Glomerular endothelial cell (primary cell): ENCODE data around the gene FGD3. TPM values are rescaled to one million over a fixed set of nuclear protein-coding genes. Genes with fewer than 3 reads are reported as not detected.

Source experiments
- DNase-seq: peaks from one replicate; pipeline ENCODE4 v3.0.0-alpha.2; 2011; ENCODE audit warnings: low read depth, low spot score; ENCODE audit errors: extremely low read depth
- total RNA-seq: library from RNA; depleted of rRNA; stranded (reverse); fragments of >200 nt; gene quantifications from 2 replicates; pipeline ENCODE4 v1.2.3, GENCODE V29; 2015

The FGD3 gene
- total RNA-seq, 1 donor from 2014 or later = not detected

DNA sequence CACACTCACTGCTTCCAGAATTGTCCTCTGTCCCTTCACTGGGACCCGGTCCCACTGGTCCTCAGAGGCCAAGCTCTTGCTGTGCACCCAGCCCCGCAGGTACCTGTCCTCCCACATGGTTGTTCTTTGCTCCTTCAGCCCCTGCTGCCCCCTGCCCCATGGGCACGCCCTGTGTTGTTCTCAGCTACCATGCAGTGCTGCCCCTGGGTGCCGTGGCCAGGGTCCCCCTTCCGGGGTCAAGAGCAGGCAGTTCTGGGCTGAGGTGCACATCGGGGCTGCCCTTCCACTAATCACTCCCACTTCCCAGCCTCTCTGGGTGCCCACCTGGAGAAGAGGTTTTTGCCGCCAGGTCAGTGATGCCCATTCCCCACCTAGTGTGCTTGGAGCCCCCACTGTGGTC is 79.3 kb downstream of the FGD3 start:
- DNase-seq = no peak

GRCh38 chr9:93027750-93028149 is 80.4 kb downstream of the FGD3 start:
- no peak for DNase-seq

DNA sequence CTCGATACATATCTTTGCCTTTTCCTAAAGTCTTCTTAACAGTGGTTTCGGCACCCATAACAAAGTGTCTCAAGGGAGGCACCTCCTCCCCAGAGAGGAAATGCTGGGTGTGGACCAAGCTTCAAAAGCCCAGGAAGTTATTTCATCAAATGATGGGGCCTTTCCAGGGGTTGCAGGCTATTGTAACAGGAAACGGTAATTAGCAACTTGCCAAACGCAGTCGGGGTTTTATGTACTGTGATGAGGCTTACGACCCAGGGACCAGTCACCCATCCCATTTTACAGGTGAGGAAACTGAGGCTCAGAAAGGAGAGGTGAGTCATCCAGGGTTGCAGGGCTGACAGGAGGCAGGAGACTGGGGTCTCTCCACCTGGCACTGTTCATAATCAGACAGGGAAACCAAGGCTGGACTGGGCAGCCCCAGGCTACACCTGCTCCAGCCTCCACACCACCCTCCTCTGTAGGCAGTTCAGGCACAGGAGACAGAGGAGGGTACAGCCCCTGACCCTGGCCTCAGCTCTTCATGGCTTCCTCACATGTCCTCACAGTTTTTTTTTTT is 81.2 kb downstream of the FGD3 start:
- no peak for DNase-seq

DNA sequence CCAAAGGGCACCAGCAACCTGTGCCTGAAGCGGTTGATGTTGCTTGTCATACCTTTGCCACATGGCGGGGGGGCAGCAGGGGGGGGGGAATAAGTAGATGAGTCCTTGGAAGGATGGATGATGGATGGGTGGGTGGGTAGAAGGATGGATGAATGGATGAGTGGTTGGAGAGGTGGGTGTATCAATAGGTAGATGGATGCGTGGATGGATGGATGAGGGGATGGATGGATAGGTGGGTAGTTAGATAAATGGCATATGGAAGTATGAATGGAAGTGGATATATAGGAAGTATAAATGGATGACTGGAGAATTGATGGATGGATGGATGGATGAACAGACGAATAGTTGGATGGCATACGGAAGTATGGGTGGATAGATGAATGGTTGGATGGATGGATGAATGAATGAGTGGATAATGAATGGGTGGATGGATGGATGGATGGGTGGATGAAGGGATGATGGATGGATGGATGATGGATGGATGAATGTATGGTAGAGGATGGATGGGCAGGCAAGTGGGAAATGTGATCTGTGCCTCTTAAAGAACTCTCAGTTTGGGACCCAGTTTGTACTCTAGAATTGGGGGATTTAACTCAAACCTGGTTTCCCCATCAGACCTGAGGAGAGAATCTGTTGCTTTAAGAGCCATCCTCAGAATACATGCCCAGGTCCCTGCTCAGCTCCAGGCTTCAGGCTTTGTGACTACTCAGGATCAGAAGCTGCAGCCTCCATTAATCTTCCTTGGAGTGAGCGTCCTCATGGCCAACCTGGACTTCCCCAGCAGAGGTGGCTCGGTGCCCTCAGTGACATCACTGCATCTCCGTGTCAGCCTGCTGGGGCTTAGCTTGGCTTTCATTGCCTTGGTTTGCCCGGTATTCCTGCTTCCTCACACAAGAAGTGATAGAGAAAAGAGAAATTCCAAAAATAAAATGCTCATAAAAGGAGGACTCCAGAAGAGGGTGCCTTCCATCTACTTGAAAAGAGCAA is 83.6 kb downstream of the FGD3 start:
- DNase-seq = no peak

GRCh38 chr9:93031629-93032430 is 84.5 kb downstream of the FGD3 start:
- DNase-seq = no peak

DNA sequence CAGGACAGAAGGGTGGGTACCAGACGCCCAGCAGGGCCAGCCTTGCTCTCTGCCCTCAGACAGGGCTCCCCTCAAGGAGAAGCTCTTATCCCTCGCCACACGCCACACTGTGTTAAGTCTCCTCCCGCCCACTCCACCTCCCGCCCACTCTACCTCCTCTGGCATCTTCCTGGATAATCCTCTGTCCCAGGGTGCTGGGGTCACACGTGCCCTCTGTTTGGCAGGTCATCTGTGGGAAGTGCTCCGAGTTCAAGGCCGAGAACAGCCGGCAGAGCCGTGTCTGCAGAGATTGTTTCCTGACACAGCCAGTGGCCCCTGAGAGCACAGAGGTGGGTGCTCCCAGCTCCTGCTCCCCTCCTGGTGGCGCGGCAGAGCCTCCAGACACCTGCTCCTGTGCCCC is 85.2 kb downstream of the FGD3 start:
- no peak for DNase-seq

DNA sequence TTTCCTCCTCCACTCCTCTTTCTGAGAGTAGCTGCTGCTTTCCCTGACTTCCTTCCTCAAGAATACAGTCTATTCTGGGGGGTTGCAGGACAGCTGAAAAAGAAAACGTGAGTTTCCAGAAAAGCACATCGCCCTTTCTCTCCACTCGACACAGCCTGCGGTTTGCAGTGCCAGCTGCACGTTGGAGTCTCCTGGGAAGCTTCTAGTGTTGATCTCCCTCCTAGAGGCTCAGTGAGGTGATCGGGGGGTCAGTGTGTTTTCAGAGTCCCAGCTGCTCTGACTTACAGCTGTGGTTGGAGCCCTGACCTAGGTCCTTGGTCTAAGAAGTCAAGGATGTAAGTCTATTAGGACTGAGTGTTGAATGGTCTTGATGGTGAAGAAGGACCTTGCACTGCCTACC is 86.2 kb downstream of the FGD3 start:
- no peak for DNase-seq

DNA sequence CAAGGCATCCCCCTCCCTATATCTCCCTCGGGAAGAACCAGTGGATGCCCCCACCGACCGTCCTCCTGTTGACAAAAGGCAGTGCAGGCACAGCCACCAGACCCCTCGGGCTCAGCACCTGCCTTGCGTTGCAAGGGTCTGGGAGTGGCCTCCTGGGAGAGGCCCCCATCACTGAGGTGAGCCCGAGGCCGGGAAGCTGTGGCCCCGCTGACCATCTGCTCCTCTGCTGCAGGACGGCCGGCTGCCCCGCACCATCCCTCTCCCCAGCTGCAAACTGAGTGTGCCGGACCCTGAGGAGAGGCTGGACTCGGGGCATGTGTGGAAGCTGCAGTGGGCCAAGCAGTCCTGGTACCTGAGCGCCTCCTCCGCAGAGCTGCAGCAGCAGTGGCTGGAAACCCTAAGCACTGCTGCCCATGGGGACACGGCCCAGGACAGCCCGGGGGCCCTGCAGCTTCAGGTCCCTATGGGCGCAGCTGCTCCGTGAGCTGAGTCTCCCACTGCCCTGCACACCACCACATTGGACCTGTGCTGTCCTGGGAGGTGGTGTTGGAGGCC is 87.9 kb downstream of the FGD3 start:
- no peak for DNase-seq

DNA sequence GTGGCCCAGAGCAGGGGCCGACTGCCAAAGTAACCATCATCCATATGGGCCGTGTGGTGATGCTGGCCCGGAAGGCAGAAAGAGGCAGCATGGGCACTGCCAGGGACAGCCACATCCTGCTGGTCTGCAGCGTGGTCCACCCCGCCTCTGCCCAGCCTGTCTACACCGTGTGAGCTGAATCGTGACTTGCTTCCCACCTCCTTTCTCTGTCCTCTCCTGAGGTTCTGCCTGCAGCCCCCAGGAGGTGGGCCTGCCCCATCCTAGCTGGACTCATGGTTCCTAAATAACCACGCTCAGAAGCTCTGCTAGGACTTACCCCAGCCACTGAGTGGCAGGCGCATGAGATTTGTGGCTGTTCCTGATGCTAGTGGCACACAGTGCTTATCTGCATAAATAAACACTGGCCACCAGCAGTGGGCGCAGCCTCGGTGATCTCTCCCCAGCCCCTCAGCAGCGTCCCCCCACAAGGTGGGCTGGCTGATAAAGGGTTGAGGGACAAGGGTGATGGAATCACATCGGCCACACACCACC is 88.6 kb downstream of the FGD3 start:
- DNase-seq = no peak

GRCh38 chr9:93036887-93037475 is 89.7 kb downstream of the FGD3 start:
- no peak for DNase-seq

DNA sequence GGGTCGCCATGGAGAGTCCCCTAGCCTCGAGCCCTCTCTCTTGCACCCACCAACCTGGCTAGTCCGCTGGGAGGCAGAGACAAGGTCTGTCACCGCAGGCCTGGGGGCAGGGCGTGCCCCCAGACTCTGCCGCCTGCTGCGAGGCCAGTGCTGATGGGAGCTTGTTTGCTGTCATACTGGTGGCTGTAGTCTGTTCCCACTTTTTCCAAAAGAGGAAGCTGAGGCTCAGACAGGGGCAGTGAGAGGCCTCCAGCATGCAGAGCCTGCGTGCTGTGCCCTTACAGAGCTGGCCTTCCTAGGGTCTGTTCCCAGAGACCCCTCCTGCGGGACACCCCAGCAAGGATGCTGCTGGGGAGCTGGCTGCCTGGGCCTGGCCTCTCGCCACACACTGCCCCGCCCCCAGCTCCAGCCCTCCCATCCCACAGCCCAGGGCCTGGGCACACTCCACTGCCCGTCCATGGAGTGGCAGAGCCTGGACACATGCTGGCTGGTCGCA is 90.2 kb downstream of the FGD3 start:
- no peak for DNase-seq

GRCh38 chr9:93038918-93039317 is 91.6 kb downstream of the FGD3 start:
- DNase-seq = no peak

DNA sequence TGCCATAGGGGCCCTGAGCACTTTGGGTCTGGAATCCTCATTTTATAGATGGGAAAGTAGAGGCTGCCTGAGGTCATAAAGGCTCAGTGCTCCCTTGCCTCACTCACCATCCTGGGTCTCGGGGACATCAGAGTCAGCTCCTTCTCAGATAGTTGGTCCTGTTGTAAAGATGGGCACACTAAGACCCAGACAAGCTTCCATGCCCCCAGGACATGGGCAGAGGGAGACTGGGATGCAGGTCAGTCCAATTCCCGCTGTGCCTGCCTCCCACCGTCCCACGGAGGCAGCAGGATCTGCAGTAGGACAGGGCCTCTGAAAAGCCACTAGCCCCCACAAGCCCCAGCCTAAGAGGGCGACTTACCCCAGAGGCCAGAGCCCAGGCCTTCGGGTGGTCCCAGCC is 92.1 kb downstream of the FGD3 start:
- no peak for DNase-seq

GRCh38 chr9:93039976-93040375 is 92.7 kb downstream of the FGD3 start:
- DNase-seq = no peak

DNA sequence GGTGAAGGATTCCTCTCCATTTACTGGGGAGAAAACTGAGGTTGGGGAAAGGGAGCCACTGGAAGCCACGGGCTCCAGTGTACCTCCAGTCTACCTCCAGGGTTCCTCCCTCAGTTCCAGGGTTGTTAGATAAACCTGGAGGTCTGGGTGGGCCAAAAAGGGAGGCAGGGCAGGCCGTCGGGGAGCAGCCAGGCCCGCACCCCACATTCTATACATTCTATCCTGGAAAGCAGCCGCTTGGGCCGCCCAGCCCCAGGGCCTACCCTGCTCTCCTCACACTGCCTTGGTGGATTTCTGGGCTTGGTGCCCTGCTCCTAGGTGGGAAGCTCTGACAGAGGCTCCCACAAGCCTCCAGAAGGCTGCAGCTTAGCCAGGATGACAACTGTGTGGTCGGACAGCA is 93.1 kb downstream of the FGD3 start:
- no peak for DNase-seq

DNA sequence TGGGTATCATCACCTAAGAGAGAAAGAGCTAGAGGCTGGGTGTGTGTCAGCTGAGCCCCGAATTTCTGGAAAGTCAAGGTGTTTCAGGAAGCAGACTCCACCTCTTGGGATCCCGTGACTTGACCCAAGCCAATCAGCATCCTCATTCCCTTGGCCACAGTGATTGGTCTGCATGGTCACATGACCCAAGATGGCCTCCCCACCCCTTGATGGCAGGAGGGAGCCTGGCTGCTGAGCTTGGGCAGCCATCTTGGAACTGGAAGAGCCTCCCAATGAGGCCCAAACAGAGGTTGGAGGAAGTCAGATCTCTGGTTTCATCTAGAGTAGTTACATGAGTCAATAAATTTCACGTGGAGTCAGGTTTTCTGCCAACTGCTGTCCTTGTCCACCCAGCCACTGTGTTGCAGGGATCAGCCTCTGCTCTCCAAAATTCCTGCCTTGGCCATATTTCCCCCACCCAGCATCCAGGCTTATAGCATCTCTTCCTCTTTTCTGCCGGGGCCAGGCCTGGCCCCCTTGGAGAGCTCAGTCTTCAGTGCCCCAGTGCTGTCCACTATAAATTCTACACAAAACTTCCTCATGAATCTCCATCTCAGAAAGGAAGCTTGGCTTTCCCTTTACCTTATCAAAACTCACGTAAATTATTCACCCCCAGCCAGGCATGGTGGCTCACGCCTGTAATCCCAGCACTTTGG is 93.9 kb downstream of the FGD3 start:
- DNase-seq = no peak

- DNase-seq = no peak
Observed at GRCh38 chr9:93043122-93043521, 95.8 kb downstream of the FGD3 start.

DNA sequence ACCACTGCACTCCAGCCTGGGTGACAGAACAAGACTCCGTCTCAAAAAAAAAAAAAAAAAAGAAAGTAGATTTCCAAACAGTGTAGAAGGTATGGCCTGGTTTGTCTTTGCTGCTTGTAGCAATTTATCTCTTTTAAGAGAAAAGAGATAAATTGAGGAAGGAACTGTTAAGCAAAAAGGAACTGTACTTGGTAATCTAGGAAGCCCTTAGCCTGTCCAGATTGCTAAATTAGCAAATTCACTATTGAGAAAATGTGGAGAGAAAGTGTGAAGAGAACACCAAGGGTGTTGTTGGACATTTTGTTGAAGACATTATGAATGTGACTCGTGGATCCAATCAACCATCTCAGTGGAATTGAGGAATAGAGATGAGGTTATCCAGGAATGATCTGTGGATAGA is 98.2 kb downstream of the FGD3 start:
- DNase-seq = no peak

- DNase-seq = no peak
Observed at GRCh38 chr9:93048566-93049448, 101.5 kb downstream of the FGD3 start.
